GM12874 (cell line): ENCODE results near the gene PRR7.

Source experiments
- CTCF ChIP-seq: IDR thresholded peaks from 2 replicates; pipeline ENCODE4 v1.5.1; 2011; ENCODE audit warnings: low read depth, mild to moderate bottlenecking, control low read depth, low read length, moderate library complexity; ENCODE audit not compliant: insufficient read depth

The PRR7 gene

GRCh38 chr5:177498013-177498787 is 51.6 kb downstream of the PRR7 start:
- TF ChIP-seq CTCF, result no peak

- TF ChIP-seq CTCF, result no peak
Observed at GRCh38 chr5:177499842-177500241, 53.2 kb downstream of the PRR7 start.

GRCh38 chr5:177500685-177501522 is 54.3 kb downstream of the PRR7 start:
- TF ChIP-seq CTCF, result peak; percentile 97

GRCh38 chr5:177501874-177502678 is 55.5 kb downstream of the PRR7 start:
- no peak for TF ChIP-seq CTCF

- no peak for TF ChIP-seq CTCF
Observed at GRCh38 chr5:177502886-177503285, 56.3 kb downstream of the PRR7 start.

- no peak for TF ChIP-seq CTCF
Observed at GRCh38 chr5:177503351-177504085, 56.9 kb downstream of the PRR7 start.
